BJ (cell line): ENCODE results near the gene HAO1. TPM values are rescaled to one million over a fixed set of nuclear protein-coding genes. Genes with fewer than 3 reads are reported as not detected.

ENCODE experiments used
- CTCF ChIA-PET: fragments of 350-600 bp; formaldehyde crosslinking; extraction: SDS; loops from one replicate; lab custom pipeline; 2021; ENCODE audit warnings: antibody characterized with exemption, inconsistent platforms; lab: Yijun Ruan, JAX
- POLR2A ChIA-PET: fragments of 300-600 bp; sonication (Branson Sonifier 250); formaldehyde crosslinking; extraction: SDS; loops from one replicate; lab custom pipeline; 2021; ENCODE audit warnings: antibody characterized with exemption; lab: Charles Lee
- DNase-seq: peaks from one replicate; pipeline ENCODE4 v3.0.0-alpha.2; 2011; ENCODE audit warnings: low read depth
- H3K27me3 ChIP-seq: 2 replicates; pipeline ENCODE4 v1.6.0; 2011; ENCODE audit warnings: low read length; ENCODE audit not compliant: control insufficient read depth, insufficient read depth
- H3K36me3 ChIP-seq: 2 replicates; pipeline ENCODE4 v1.5.1; 2011; ENCODE audit warnings: low read length; ENCODE audit not compliant: control insufficient read depth, insufficient read depth
- H3K4me3 ChIP-seq: 2 replicates; pipeline ENCODE4 v1.5.1; 2011; ENCODE audit warnings: low read depth, mild to moderate bottlenecking, control low read depth, low read length
- polyA plus RNA-seq: library from polyadenylated mRNA; depleted of rRNA; stranded (reverse); fragments of >200 nt; gene quantifications from 2 replicates; pipeline ENCODE4 v1.2.3, GENCODE V29; 2011
- TF ChIP-seq, protein P1 (sequence below): IDR thresholded peaks from 2 replicates; pipeline ENCODE4 v1.5.1; 2011; ENCODE audit warnings: low read depth, mild to moderate bottlenecking, control low read depth, inconsistent platforms, low read length, moderate library complexity; ENCODE audit not compliant: insufficient read depth

The HAO1 gene
- polyA plus RNA-seq, 1 experiment: not detected

DNA sequence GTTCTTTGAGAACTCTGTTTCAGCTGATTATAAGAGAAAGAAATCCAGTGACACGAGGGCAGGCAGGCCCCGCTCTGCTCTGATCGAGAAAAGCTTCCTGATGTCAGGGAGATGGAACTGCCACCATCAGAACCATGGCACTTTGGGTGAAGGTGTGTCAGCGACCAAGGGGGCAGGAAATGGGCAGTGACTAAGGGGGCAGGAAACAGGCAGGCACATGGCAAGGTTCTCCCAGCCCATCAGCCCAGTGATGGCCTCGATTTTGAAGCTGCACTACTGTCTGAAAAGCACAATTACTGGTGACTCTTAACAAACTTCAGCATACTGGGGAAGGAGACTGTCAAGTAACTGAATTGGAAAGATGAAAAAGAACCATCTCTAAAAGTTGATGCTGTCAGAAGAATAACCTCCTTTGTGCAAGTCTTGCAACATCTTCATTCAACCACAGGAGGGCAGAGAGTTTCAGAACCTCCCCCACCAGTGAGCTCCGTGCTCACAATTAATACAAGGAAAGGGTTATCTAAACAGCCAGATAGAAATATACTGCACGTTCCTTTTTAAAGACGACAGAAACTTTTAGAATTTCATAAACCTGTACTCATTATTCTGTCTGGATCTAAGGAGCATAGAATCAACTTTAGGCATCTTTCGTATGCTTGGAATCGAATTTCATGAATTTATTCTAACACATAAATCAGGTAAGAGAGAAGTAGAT is 40.2 kb upstream of the HAO1 start:
- H3K4me3 ChIP-seq: no peak overlapping the region
- POLR2A ChIA-PET: no interaction called here
- peaks cover 1% of the 10 kb centered on the region; the same call in 1 of the 2 replicates for H3K36me3 ChIP-seq
- CTCF ChIA-PET: interaction anchor here (0.8 to 2.2 kb wide), 12 partner anchors 9 to 1428 kb away, joined by 3 to 23 read pairs (median 6); no protein-coding TSS in a partner anchor
- TF ChIP-seq, protein P1, sequence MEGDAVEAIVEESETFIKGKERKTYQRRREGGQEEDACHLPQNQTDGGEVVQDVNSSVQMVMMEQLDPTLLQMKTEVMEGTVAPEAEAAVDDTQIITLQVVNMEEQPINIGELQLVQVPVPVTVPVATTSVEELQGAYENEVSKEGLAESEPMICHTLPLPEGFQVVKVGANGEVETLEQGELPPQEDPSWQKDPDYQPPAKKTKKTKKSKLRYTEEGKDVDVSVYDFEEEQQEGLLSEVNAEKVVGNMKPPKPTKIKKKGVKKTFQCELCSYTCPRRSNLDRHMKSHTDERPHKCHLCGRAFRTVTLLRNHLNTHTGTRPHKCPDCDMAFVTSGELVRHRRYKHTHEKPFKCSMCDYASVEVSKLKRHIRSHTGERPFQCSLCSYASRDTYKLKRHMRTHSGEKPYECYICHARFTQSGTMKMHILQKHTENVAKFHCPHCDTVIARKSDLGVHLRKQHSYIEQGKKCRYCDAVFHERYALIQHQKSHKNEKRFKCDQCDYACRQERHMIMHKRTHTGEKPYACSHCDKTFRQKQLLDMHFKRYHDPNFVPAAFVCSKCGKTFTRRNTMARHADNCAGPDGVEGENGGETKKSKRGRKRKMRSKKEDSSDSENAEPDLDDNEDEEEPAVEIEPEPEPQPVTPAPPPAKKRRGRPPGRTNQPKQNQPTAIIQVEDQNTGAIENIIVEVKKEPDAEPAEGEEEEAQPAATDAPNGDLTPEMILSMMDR: peak; percentile 61
- no peak for DNase-seq
- no peaks in the 10 kb centered on the region for H3K27me3 ChIP-seq

DNA sequence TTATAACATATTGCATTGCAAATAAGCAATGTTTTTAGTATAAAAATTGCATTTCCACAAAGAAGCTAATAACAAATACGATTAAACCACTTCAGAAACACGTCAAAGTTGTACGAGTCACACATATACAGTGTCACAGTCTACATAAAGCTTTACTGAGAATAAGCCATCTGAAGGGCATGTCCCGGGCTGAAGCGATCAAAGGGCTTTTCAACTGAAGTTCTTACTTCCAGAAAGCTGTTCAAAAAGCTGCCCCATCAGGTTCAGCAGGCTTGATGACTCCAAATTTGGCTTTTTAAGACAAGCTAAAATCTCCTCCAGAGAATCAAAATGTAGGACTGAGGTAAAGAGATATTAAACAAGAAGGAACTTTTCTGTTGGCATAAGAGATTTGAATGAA is 37.5 kb upstream of the HAO1 start:
- TF ChIP-seq, protein P1: no peak
- no peak overlapping the region for H3K4me3 ChIP-seq
- POLR2A ChIA-PET: no interaction called here
- CTCF ChIA-PET: interaction anchor here (0.6 kb wide), 1 partner anchor 21 kb away, joined by 3 read pairs; no protein-coding TSS in a partner anchor
- peaks cover 1% of the 10 kb centered on the region; the same call in 1 of the 2 replicates for H3K36me3 ChIP-seq
- DNase-seq: no peak
- no peaks in the 10 kb centered on the region for H3K27me3 ChIP-seq

DNA sequence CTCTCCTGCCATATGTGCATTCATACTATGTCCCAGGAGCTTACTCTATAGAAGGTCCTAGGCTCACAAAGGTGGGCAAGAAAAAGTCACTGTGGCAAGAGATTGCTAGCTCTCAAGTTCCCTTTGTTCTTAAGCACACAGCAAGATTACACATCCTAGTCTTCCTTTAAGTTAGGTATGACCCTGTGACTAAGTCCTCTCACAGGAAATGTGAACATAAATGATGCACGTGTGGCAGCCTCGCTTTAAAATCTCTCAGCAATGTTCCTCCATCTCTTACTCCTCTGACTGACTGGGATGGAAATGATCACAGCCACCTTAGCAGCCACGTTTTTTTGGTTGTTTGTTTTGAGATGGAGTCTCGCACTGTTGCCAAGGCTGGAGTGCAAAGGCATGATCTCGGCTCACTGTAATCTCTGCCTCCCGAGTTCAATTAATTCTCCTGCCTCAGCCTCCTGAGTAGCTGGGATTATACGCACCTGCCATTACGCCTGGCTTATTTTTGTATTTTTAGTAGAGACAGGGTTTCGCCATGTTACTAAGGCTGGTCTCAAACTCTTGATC is 35.7 kb upstream of the HAO1 start:
- TF ChIP-seq, protein P1: no peak
- DNase-seq: no peak
- no peak overlapping the region for H3K4me3 ChIP-seq
- ChIA-PET POLR2A (no interaction called here), CTCF (interaction anchor here (0.6 kb wide), 1 partner anchor 38 kb away, joined by 3 read pairs; no protein-coding TSS in a partner anchor)
- no peaks in the 10 kb centered on the region for H3K36me3 ChIP-seq
- no peaks in the 10 kb centered on the region for H3K27me3 ChIP-seq

DNA sequence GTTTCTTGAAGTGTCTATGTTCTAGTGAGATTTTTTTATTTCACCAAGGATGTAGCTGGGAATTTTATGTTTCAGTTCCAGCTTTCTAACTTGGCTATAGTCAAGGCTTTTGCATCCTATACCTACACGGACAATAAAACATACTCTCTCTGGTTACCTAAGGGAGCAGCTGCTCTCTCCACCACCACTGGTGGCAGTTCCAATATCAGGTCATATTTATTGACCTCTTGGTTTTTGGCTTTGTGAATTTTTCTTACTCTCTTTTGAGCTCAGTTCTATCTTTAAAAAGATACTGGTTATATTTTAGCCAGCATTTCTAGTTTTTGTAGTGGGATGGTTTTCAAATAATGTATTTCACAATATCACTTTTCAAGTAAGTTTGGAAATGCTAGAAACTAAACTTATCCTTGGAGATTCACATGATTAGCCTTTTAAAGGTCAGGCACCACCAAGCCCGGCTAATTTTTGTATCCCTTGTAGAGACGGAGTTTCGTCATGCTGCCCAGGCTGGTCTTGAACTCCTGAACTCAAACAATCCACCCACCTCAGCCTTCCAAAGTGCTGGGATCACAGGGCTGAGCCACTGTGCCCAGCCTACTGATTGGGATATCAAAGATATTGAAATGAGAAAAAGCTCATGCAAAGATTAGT is 34.7 kb upstream of the HAO1 start:
- no peak overlapping the region for H3K4me3 ChIP-seq
- CTCF ChIA-PET: interaction anchor here (0.6 to 1.6 kb wide), 2 partner anchors 37 to 748 kb away, joined by 3 to 4 read pairs; no protein-coding TSS in a partner anchor
- no peaks in the 10 kb centered on the region for H3K27me3 ChIP-seq
- TF ChIP-seq, protein P1: no peak
- no peaks in the 10 kb centered on the region for H3K36me3 ChIP-seq
- no peak for DNase-seq
- POLR2A ChIA-PET: no interaction called here
